Measurements from ENCODE around the gene OBI1.

The OBI1 gene

GRCh38 chr13:78604782-78605611 is 54.0 kb downstream of the OBI1 start:
- no peak overlapping the region for H3K4me3 ChIP-seq (replicated peaks; ENCODE audit: low read depth, low read length)
- TF ChIP-seq CTCF (IDR thresholded peaks at IDR 0.05; ENCODE audit: insufficient read depth, low read length, poor library complexity, severe bottlenecking) = peak; percentile 23
- H3K36me3 ChIP-seq (ENCODE audit: control insufficient read depth, insufficient read depth, low read length) = no peaks in the 10 kb centered on the region
- peaks cover 11% of the 10 kb centered on the region for H3K27me3 ChIP-seq (replicated peaks; ENCODE audit: control insufficient read depth, insufficient read depth, low read length)
- DNase-seq (ENCODE audit: extremely low read depth, insufficient read length) = no peak

- H3K4me3 ChIP-seq (replicated peaks; ENCODE audit: low read depth, low read length) = peak within 1 kb of the TSS; percentile 58
- TF ChIP-seq CTCF (IDR thresholded peaks at IDR 0.05; ENCODE audit: insufficient read depth, low read length, poor library complexity, severe bottlenecking) = no peak
- DNase-seq (ENCODE audit: extremely low read depth, insufficient read length) = peak; percentile 86
- H3K27me3 ChIP-seq (replicated peaks; ENCODE audit: control insufficient read depth, insufficient read depth, low read length) = peaks cover 7% of the 10 kb centered on the region
- H3K36me3 ChIP-seq (ENCODE audit: control insufficient read depth, insufficient read depth, low read length) = no peaks in the 10 kb centered on the region
Measured at GRCh38 chr13:78603240-78603957, 55.6 kb downstream of the OBI1 start, which contains the start of gene POU4F1. Gene POU4F1, minus strand, starts transcription at chr13:78603552. Its CDS starts 226 bp downstream, at chr13:78603326.

GRCh38 chr13:78602561-78603239 is 56.3 kb downstream of the OBI1 start:
- Histone ChIP-seq H3K27me3 (replicated peaks; ENCODE audit: control insufficient read depth, insufficient read depth, low read length) (peaks cover 7% of the 10 kb centered on the region), H3K36me3 (ENCODE audit: control insufficient read depth, insufficient read depth, low read length) (no peaks in the 10 kb centered on the region), H3K4me3 (replicated peaks; ENCODE audit: low read depth, low read length) (peak overlapping the region; percentile 58)
- DNase-seq (ENCODE audit: extremely low read depth, insufficient read length) = peak; percentile 36
- TF ChIP-seq CTCF (IDR thresholded peaks at IDR 0.05; ENCODE audit: insufficient read depth, low read length, poor library complexity, severe bottlenecking) = no peak

- Histone ChIP-seq H3K4me3 (replicated peaks; ENCODE audit: low read depth, low read length) (peak overlapping the region; percentile 58), H3K27me3 (replicated peaks; ENCODE audit: control insufficient read depth, insufficient read depth, low read length) (peaks cover 3% of the 10 kb centered on the region; the same call in 1 of the 2 replicates), H3K36me3 (ENCODE audit: control insufficient read depth, insufficient read depth, low read length) (no peaks in the 10 kb centered on the region)
- TF ChIP-seq CTCF (IDR thresholded peaks at IDR 0.05; ENCODE audit: insufficient read depth, low read length, poor library complexity, severe bottlenecking) = no peak
- no peak for DNase-seq (ENCODE audit: extremely low read depth, insufficient read length)
Measured at GRCh38 chr13:78601874-78602560, 56.9 kb downstream of the OBI1 start.

- no peak for DNase-seq (ENCODE audit: extremely low read depth, insufficient read length)
- no peaks in the 10 kb centered on the region for H3K36me3 ChIP-seq (ENCODE audit: control insufficient read depth, insufficient read depth, low read length)
- H3K4me3 ChIP-seq (replicated peaks; ENCODE audit: low read depth, low read length) = no peak overlapping the region
- no peak for TF ChIP-seq CTCF (IDR thresholded peaks at IDR 0.05; ENCODE audit: insufficient read depth, low read length, poor library complexity, severe bottlenecking)
- H3K27me3 ChIP-seq (replicated peaks; ENCODE audit: control insufficient read depth, insufficient read depth, low read length) = 0 out of 2 replicates have a peak, but pooled peaks cover 3% of the 10 kb centered on the region
Measured at GRCh38 chr13:78601124-78601873, 57.7 kb downstream of the OBI1 start.
